PC-3 (cell line): ENCODE results near the gene CSN1S1.

Source experiments
- EZH2phosphoT487 ChIP-seq: fragments of 300-600 bp; sonication (generic); IDR thresholded peaks from 2 replicates; pipeline ENCODE4 v1.6.1; 2018; ENCODE audit warnings: mild to moderate bottlenecking, antibody characterized with exemption, low read length, borderline replicate concordance
- TF ChIP-seq, protein P1 (sequence below): fragments of 300-600 bp; sonication (generic); conservative IDR thresholded peaks from 2 replicates; pipeline ENCODE4 v1.5.1; 2017; ENCODE audit warnings: antibody characterized with exemption, low read depth, mild to moderate bottlenecking, low read length

DNA sequence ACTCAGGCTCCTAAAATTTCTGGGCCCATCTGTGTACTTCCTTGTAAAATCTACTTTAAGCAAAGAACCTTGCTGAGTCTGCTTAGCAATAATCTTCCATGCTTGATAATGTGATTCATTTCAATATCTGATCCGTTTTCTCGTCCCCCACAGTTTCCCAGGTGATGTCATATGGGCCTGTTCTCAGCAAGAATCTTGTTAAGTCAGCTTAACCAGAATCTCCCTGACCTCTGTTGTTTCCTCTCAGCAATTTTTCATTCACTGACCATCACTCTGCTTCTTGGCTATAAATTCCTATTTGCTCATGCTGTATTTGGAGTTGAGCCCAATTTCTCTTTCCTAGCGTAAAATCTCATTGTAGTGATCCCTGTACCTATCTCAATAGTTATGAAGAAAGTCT, 20.7 kb downstream of the CSN1S1 start:
- TF ChIP-seq EZH2phosphoT487, result no peak
- TF ChIP-seq, protein P1, sequence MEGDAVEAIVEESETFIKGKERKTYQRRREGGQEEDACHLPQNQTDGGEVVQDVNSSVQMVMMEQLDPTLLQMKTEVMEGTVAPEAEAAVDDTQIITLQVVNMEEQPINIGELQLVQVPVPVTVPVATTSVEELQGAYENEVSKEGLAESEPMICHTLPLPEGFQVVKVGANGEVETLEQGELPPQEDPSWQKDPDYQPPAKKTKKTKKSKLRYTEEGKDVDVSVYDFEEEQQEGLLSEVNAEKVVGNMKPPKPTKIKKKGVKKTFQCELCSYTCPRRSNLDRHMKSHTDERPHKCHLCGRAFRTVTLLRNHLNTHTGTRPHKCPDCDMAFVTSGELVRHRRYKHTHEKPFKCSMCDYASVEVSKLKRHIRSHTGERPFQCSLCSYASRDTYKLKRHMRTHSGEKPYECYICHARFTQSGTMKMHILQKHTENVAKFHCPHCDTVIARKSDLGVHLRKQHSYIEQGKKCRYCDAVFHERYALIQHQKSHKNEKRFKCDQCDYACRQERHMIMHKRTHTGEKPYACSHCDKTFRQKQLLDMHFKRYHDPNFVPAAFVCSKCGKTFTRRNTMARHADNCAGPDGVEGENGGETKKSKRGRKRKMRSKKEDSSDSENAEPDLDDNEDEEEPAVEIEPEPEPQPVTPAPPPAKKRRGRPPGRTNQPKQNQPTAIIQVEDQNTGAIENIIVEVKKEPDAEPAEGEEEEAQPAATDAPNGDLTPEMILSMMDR, result no peak
